ENCODE results near the gene CCL24.
"Not testable (repeated sequence)": the region's sequence is repeated elsewhere in the genome, so short reads cannot be mapped to it uniquely, and the experiment has no call there.

DNA sequence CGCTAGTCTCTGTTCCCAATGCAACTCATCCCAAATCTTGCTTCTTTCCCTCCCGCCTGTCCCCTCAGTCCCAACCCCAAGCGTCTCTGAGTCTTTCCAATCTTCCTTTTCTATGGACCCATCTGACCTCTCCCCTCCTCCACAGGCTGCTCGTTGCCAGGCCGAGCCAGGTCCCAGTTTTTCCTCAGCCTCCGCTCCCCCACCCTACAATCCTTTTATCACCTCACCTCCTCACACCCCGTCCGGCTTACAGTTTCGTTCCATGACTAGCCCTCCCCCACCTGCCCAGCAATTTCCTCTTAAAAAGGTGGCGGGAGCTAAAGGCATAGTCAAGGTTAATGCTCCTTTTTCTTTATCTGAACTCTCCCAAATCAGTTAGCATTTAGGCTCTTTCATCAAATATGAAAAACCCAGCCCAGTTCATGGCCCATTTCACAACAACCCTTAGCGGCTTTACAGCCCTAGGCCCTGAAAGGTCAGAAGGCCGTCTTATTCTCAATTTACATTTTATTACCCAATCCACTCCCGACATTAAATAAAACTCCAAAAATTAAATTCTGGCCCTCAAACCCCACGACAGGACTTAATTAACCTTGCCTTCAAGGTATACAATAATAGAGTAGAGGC lies 32.8 kb downstream of the CCL24 start:
- not testable (repeated sequence) for TF ChIP-seq POLR2A (IDR thresholded peaks at IDR 0.05); POLR2AphosphoS5 (IDR thresholded peaks at IDR 0.05; ENCODE audit: insufficient read depth in 1 of 2, low read depth in 1 of 2)
- TF ChIP-seq, protein P1, sequence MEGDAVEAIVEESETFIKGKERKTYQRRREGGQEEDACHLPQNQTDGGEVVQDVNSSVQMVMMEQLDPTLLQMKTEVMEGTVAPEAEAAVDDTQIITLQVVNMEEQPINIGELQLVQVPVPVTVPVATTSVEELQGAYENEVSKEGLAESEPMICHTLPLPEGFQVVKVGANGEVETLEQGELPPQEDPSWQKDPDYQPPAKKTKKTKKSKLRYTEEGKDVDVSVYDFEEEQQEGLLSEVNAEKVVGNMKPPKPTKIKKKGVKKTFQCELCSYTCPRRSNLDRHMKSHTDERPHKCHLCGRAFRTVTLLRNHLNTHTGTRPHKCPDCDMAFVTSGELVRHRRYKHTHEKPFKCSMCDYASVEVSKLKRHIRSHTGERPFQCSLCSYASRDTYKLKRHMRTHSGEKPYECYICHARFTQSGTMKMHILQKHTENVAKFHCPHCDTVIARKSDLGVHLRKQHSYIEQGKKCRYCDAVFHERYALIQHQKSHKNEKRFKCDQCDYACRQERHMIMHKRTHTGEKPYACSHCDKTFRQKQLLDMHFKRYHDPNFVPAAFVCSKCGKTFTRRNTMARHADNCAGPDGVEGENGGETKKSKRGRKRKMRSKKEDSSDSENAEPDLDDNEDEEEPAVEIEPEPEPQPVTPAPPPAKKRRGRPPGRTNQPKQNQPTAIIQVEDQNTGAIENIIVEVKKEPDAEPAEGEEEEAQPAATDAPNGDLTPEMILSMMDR (IDR thresholded peaks at IDR 0.05) = not testable (repeated sequence)
